HG03558 (cell line): ENCODE measurements around the gene PML.

ENCODE experiments used
- ATAC-seq: cut with Tn5 transposase; IDR thresholded peaks from one replicate; pipeline ENCODE4 v1.9.1; 2021; ENCODE audit warnings: moderate number of reproducible peaks; ENCODE audit not compliant: unreplicated experiment; ENCODE audit errors: extremely low read depth

PML gene

DNA sequence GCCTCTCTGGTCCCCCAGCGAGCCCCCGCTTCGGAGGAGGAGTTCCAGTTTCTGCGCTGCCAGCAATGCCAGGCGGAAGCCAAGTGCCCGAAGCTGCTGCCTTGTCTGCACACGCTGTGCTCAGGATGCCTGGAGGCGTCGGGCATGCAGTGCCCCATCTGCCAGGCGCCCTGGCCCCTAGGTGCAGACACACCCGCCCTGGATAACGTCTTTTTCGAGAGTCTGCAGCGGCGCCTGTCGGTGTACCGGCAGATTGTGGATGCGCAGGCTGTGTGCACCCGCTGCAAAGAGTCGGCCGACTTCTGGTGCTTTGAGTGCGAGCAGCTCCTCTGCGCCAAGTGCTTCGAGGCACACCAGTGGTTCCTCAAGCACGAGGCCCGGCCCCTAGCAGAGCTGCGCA is 3.5 kb downstream of the PML start:
- ATAC-seq, result no peak

DNA sequence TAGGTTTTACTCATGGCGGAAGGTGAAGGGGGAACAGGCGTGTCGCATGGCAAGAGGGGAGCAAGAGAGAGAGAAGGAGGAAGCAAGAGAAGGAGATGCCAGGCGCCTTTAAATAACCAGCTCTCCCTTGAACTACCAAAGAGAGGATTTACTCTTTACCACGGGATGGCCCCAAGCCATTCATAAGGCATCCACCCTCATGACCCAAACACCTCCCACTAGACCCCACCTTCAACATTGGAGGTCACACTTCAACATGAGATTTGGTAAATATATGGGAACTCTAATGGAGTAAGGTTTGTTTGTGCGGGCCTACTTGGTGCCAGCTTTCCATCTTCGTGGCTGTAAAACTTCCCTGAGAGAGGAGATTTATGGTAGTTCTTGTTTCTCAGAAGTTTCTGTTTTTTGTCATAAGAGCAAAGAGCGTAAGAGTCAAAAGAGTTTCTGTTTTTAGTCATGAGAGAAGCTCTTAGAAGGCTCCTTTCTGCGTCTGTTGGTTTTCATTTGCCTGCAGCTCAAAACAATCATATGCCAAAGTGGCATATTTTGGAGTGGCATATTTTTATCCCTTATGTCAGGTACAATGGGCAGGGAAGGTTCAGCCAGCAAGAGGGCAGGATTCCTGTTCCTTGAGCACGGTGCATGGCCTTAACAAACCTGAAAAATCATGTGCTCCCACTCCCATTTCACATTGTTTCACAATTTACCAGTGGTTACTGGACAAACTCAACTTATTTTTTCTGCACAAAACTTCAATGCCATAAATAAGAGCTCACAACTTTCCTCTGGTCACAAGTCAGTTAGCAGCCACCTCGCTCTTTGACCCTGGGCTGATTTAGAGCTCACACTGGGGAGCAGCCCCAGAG is 12.5 kb downstream of the PML start:
- ATAC-seq, result no peak

DNA sequence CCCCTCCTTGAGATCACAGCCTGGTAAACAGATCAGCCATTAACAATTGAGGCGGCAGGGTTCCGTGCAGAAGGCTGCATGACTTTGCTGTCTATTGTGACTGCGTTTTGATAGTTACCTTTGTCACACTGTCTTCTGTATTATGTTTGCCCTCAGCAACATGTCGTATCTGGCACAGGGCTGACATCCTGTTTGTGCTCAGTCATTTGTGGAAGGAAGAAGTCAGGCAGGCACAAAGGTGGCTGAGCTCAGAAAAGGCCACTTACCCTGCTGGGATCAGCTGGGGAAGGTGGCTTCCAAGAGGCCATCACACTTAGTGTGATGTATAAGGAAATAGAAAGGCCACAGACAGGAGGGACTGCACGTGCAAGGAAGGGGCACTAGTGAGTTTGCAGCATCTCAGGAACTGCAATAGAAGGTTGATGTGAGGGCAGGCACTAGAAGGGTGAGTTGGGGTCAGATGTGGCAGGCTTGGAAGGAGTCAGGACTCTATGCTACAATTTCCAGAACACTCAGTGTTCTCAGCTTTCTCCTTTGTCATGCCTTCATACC is 13.4 kb downstream of the PML start:
- ATAC-seq, result no peak

DNA sequence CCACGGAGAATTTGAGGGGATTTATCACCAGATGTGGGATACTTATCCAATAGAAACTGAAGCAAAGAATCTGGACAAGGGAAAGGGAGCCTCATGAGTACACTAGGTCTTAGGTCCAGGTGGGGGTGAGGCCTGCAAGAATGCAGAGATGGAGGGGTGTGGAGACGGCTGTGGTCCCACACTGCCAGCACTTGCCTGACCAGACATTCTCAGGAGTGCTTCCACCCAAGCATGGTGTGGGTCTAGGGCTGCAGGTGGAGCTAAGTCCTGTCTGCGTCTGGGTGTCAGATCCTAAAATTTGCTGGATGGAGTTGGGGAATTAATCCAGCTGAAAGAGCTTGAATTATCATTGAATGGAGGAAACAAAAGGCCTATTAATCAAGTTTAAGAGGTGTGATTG is 14.4 kb downstream of the PML start:
- no peak for ATAC-seq

DNA sequence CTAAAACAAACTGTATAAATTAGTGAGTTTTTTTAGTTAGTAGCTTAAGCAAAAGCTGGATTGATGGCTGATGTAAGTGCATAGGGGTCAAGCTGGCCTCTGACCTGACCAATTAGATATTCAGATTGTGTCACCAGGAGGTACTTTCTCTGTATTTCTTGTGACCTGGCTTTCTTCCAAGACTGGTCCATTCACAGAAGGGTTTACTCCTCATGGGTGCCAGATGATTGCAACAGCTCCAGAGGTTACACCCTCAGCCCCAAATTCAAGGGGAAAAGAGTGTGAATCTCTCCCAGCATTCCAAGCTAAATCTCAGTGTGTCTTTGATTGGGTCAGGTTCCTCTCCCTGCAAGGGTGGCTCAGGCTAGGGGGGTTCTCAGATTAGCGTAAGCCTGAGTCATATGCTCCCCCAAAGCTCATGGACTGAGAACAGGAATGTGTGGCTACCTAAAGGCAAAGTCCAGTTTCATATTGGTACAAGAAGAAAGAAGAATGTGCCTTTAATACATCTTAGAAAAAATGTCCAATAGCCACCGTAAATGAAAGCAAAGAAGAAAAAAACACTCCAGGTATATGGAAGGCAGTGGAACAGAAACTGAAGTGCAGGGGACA is 16.5 kb downstream of the PML start:
- no peak for ATAC-seq

DNA sequence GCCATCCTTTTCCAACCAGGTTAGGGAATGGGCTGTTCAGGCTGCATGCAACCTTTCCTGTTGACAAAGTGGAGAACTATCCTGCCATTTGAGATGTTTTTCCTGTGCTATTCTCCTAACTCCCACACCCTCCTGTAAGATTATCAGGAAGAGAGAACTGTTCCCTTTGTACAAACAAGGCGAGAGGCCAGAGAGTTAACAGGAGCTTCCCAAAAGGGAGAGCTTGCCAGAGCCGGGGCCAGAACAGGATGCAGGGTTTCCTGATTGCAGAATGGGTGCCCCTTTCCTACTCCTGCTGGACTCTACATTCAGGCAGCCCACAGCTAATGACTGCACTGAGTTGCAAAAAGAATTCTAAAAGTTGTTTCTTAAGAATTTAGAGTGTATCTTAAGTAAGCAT is 17.1 kb downstream of the PML start:
- no peak for ATAC-seq

DNA sequence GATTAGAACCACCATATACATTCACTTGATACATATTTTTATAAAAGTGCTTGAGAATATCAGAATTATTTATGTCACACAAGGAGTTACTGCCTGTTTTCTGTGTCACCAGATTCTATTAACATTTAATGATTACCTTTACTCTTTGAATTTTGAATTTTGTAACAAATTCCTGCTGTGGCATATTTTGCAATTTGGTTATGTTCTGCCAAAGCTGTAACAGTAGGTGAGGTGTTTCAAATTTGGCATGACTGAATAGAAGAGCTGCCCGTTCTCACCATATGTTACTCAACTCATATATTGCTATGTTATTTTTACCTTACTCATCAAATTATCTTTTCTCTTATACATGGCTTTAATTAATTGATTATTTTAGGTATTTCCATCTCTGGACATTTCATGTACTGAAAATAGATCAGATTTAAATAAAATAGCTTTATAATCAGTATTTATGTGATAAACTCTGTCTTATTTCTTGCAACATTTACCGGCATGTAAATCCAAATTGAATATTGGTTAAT is 18.9 kb downstream of the PML start:
- ATAC-seq, result no peak

DNA sequence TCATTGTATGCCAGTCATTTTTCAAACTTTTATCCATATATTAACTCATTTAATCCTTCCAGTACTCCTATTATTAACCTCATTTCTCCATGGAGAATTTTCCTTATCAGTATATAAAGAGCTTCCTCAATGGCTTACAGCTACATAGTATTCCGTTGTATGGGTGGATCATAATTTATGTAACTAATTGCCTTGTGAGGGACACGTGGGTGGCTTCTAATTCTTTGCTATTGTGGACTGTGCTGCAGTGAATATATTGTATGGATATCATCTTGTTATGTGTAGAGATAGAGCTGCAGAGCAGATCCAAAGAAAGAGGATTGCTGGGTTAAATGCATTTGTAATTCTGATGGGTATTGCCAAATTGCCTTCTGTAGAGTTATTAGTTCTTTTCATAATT is 25.2 kb downstream of the PML start:
- no peak for ATAC-seq

DNA sequence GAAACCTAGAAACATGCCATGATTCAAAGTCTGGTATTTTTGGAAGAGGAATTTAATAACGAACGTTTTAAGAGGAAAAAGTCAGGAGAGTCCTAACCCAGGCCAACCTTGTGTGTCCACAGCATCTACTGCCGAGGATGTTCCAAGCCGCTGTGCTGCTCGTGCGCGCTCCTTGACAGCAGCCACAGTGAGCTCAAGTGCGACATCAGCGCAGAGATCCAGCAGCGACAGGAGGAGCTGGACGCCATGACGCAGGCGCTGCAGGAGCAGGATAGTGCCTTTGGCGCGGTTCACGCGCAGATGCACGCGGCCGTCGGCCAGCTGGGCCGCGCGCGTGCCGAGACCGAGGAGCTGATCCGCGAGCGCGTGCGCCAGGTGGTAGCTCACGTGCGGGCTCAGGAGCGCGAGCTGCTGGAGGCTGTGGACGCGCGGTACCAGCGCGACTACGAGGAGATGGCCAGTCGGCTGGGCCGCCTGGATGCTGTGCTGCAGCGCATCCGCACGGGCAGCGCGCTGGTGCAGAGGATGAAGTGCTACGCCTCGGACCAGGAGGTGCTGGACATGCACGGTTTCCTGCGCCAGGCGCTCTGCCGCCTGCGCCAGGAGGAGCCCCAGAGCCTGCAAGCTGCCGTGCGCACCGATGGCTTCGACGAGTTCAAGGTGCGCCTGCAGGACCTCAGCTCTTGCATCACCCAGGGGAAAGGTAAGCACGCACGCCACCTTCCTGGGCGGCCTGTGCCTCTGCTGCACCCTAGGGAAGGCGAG is 28.4 kb downstream of the PML start:
- no peak for ATAC-seq

DNA sequence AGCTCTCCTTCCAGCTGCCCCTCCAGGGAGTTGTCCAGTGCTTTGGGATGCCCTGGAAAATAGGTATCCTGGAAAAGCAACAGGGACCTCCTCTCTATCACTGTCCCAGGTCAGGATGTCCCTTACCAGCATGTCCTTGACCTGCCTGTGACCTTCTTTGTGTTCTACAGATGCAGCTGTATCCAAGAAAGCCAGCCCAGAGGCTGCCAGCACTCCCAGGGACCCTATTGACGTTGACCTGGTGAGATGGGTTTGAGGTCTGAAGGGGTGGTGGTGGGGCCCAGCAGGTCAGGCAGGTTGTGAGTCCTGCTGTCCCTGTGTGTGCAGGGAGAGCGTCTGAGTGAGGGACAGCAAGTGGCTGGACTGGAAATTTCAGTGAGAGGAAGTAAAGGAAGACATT is 30.2 kb downstream of the PML start:
- no peak for ATAC-seq

DNA sequence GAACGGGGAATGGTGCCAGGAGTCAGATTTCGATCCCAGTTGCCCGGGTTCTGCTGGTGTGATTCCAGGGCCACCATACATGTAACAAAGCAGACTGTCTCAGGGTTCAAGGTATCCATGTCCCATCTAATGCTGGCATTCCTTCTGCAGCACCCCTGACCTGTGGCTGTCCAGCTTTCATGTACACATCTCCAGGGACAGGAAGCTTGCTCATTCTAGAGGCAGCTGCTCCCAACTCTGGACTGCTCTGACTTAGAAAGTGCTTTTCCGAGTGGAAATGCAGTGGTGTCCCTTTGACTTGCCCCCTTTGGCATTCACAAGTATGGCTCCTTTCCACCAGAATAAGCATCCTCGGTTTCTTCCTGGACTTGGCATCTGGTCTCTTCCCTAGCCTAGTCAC is 30.9 kb downstream of the PML start:
- no peak for ATAC-seq

DNA sequence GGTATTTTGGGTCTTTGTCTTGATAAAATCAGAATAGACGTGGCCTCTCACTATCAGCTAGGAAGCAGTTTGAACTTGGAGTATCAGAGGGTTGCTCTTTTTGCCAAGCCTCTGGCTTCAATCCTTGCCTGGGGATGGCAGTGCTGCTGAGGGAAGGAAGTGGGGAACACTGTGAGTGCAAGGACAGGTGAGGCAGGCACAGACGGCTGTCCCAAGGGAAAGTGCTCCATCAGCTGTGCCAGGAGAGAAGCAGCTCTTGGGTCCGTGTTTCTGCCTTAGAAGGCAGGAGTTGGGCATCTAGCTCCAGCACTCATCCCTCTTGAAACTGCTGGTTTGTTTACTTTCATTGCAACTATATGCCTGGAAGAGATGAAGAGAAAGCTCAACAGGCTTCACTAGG is 33.2 kb downstream of the PML start:
- no peak for ATAC-seq

DNA sequence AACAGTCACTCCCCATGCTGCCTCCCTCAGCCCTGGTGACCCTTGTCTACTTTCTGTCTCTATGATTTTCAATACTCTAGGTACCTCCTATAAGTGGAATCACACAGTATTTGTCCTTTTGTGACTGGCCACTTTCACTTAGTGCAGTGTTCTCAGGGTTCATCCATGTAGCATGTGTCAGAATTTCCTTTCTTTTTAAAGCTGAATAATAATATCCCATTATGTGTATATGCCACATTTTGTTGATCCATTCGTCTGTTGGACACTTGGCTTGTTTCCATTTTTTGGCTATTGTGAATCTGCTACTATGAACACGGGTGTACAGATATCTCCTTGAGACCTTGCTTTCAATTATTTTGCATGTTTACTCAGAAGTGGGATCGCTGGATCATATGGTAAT is 34.1 kb downstream of the PML start:
- ATAC-seq, result no peak

DNA sequence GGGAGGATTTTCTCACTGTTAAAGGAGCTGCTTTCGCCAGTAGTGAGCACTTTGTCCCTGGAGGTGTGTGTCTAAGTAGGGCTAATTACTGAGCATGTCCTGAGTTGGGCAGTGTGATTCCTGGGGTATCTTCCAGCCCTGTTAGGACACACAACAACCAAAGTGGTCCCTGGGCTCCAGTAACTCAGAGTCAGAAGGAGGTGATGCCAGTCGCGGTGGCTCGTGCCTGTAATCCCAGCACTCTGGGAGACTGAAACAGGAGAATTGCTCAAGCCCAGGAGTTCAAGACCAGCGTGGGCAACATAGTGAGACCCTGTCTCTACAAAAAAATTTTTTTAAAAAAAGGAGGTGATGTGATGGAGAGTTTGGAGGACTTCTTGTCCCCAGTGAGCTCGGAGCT is 37.5 kb downstream of the PML start:
- ATAC-seq, result no peak

DNA sequence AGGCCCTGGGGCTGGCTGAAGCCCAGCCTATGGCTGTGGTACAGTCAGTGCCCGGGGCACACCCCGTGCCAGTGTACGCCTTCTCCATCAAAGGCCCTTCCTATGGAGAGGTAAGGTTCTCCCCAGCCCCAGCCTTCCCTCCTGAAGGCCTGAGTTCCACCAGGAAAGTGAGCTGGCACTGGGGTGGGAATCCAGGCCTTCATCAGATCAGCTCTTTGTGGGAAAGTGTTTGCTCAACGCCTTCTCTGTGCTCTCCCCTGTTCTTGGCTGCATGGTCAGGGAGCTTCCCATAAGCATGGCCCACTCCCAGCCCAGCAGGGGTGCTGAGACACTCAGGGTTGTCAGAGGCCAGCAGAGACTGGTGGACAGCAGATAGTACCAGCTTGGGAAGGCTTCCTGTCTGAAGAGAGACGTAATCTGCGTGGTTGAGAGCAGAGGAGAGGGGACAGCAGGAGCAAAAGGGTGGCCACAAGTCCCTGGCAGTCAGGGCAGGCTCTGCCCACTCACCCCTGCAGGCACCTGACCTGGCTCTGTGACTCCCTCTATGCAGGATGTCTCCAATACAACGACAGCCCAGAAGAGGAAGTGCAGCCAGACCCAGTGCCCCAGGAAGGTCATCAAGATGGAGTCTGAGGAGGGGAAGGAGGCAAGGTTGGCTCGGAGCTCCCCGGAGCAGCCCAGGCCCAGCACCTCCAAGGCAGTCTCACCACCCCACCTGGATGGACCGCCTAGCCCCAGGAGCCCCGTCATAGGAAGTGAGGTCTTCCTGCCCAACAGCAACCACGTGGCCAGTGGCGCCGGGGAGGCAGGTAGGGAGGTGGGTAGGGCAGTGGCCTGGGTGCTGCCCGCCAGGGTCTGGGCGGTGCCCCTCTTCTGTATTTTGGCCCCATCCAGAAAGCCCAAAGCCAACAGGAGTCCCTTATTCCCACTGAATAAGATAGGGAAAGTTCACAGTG is 38.4 kb downstream of the PML start:
- no peak for ATAC-seq

DNA sequence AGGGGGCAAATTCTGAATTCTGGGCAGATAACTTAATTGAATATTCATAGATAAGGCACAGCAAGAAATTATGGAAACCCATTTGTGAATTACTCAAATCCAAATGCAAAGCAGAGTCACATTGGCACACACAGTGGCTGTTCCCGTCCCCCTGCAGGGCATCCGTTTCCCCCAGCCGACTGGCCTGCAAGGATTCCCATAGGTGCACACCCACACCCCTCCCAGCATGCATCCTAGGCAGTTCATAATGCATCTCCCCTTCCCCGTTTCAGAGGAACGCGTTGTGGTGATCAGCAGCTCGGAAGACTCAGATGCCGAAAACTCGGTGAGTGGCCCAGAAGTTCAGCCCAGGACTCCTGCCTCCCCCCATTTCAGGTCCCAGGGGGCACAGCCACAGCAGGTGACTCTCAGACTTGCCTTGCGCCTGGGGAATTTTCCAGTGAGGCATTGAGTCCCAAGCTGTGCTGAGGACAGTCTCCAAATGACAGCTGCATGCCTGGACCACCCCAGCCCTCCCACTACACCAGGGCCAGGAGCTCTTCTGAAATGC is 39.8 kb downstream of the PML start:
- no peak for ATAC-seq

DNA sequence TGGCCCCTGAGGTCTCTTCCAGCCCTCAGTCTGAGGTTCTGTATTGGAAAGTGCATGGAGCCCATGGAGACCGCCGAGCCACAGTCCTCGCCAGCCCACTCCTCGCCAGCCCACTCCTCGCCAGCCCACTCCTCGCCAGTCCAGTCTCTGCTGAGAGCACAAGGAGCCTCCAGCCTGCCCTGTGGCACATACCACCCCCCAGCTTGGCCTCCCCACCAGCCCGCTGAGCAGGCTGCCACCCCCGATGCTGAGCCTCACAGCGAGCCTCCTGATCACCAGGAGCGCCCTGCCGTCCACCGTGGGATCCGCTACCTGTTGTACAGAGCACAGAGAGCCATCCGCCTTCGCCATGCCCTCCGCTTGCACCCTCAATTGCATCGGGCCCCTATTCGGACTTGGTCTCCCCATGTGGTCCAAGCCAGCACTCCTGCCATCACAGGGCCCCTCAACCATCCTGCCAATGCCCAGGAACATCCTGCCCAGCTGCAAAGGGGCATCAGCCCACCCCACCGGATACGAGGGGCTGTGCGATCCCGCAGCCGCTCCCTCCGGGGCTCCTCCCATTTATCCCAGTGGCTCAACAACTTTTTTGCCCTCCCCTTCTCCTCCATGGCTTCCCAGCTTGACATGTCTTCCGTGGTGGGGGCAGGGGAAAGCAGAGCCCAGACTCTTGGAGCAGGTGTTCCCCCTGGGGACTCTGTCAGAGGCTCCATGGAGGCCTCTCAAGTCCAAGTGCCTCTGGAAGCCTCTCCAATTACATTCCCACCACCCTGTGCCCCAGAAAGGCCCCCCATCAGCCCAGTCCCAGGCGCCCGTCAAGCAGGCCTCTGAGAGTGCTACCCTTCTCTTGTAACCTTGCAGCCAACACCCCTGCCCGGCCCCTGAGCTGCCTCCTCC is 40.9 kb downstream of the PML start:
- no peak for ATAC-seq
